Subcutaneous adipose tissue (tissue), 4 donors: ENCODE data around the gene CFL1. TPM values are rescaled to one million over a fixed set of nuclear protein-coding genes. Genes with fewer than 3 reads are reported as not detected.

Experiments
- total RNA-seq, 4 donors: library from RNA; depleted of rRNA; stranded (reverse); fragments of >200 nt; gene quantifications; one replicate each; pipeline ENCODE4 v1.1.0, GENCODE V29; 2016
- TF ChIP-seq, protein P1 (sequence below): fragments of 450-650 bp; IDR thresholded peaks from one replicate; pipeline ENCODE4 v1.5.1; 2016; ENCODE audit warnings: low read depth, mild to moderate bottlenecking, control low read depth, antibody characterized with exemption, moderate library complexity

Gene CFL1
- total RNA-seq, 4 donors from 2014 or later, result 375 to 550 (median 447) TPM

DNA sequence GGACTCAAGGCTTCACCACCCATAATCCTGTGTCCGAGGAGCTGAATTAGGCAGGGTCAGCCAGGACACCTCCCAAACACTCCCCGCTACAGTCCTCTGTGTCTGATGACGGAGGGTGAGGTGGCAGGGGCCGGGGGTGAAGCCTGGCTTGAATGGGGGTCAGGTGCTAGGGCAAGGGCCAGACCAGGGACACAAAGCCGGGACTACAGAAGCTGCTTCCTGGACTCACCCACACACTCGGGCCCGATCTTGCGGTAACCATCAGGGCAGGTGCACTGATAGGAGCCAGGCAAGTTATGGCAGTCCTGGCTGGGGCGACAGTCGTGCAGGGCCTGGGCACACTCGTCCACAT lies 12.3 kb upstream of the CFL1 start:
- TF ChIP-seq, protein P1, sequence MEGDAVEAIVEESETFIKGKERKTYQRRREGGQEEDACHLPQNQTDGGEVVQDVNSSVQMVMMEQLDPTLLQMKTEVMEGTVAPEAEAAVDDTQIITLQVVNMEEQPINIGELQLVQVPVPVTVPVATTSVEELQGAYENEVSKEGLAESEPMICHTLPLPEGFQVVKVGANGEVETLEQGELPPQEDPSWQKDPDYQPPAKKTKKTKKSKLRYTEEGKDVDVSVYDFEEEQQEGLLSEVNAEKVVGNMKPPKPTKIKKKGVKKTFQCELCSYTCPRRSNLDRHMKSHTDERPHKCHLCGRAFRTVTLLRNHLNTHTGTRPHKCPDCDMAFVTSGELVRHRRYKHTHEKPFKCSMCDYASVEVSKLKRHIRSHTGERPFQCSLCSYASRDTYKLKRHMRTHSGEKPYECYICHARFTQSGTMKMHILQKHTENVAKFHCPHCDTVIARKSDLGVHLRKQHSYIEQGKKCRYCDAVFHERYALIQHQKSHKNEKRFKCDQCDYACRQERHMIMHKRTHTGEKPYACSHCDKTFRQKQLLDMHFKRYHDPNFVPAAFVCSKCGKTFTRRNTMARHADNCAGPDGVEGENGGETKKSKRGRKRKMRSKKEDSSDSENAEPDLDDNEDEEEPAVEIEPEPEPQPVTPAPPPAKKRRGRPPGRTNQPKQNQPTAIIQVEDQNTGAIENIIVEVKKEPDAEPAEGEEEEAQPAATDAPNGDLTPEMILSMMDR, result no peak

- TF ChIP-seq, protein P1, result no peak
Observed at GRCh38 chr11:65869643-65870306, 11.8 kb upstream of the CFL1 start.

- TF ChIP-seq, protein P1, result no peak
Observed at GRCh38 chr11:65868907-65869306, 10.9 kb upstream of the CFL1 start.

DNA sequence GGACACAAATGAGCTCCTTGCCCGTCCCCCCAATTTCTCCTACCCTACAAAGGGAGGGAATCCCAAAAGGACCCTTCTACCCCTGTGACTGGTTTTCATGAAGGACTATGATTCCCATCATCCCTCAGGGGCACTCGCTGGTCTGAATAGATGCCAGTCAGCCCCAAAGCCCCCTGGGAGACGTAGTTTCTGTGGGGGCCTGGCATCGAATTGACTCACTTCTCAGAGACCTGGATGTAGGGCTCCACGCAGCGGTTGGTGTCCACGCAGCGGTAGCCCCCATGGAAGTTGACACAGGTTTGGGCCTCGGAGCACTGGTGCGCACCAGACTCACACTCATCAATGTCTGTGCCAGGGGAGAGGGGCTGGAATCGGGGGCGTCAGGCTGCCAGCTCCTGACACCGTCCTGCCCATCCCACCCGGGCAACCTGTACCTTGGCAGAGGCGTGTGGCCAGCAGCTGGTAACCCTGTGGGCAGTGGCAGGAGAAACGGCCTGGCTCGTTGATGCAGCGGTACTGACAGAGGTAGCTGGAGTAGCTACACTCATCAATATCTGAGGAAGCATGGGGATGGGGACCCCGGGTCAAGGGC lies 10.2 kb upstream of the CFL1 start:
- TF ChIP-seq, protein P1, result no peak

GRCh38 chr11:65867284-65868071 lies 9.5 kb upstream of the CFL1 start:
- TF ChIP-seq, protein P1, result no peak

DNA sequence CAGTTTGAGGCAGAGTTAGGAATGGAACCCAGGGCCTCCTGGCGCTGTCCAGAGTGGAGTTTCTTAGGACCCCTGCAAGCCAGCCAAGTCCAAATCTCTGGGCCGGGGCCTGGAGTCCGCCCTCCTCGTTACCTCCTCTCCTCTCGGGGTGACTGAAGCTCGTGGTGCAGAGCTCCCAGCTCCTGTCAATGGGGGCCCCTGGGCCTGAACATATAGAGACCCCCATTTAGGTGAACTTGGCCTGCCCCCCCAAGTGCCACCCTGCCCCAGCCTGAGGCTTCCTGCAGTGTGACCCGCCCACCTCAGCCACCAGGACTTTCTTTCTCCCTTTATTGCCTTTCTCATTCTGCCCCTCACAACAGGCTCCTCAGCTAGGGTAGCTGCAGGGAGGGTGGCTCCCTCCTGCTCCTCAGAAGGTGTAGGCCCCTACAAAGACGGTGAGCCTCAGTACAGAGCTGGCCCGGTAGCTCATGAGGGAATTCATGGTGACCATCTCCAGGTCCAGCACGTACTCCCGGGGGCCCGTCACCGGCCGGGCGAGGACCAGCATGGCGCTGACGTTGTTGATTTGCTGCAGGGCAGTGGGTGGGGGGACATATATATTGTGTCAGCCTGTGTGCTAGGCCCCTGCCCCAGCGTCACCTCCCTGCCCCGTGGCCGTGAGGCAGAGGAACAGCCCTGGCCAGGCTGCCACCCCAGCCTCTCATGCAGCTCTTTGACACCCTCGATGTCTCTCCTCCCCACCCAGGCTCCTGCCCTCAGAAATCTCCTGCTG lies 8.7 kb upstream of the CFL1 start:
- TF ChIP-seq, protein P1, result no peak
